HepG2 (cell line): Measurements from ENCODE around the gene NACC2.

ENCODE experiments used
- GFI1 ChIP-seq: sonication (generic); formaldehyde crosslinking; IDR thresholded peaks from 2 replicates; pipeline ENCODE4 v1.5.0; 2020; ENCODE audit warnings: missing genetic modification reagents, mild to moderate bottlenecking, borderline replicate concordance
- ZSCAN29 ChIP-seq: sonication (generic); formaldehyde crosslinking; conservative IDR thresholded peaks from 2 replicates; pipeline ENCODE4 v1.4.0; 2020; ENCODE audit warnings: mild to moderate bottlenecking, missing genetic modification reagents

DNA sequence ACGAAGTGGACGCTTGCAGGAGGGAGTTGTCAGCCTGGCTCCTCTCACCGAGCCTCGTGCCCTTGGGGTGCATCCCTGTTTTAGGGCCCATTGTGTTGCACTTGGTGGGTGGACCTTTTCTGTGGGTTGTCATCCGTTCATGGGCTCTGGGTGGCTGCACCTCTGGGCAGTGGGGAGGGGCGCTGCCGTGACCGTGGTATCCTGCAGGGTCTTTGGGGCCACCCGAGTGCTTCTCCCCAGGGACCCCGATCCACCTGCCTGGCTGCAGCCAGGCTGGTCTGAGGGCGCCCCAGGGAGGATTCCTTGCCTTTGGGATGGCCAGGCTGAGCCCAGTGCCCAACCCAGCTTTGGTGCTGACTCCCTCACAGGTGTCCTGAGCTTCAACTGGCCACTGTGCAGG lies 92.9 kb downstream of the NACC2 start:
- no peak for TF ChIP-seq ZSCAN29
- no peak for TF ChIP-seq GFI1
